Measurements from ENCODE around the gene ERC1.

The ERC1 gene

DNA sequence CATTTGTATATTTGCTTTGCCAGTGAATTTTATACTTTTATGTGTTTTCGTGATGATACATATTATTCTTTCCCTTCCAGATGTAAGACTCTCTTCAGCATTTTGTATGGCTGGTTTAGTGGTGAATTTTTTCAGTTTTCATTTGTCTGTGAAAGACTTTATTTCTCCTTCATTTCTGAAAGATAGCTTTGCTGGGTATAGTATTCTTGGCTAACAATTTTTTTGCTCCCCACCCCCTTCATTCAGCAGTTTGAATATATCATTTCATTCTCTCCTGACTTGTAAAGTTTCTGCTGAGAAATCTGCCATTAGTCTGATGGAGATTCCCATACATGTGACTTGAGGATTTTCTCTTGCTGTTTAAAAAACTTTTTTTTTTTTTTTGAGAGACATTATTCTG is 72.8 kb downstream of the ERC1 start:
- Histone ChIP-seq H3K27me3 (ENCODE audit: insufficient read depth, low read depth) (no peaks in the 10 kb centered on the region), H3K4me2 (no peak overlapping the region), H3K4me1 (ENCODE audit: low read depth, poor library complexity, severe bottlenecking) (no peaks in the 10 kb centered on the region), H2AFZ (ENCODE audit: low read depth) (no peak overlapping the region), H4K20me1 (ENCODE audit: insufficient read depth) (no peaks in the 10 kb centered on the region), H3K9ac (no peak overlapping the region), H3K79me2 (ENCODE audit: insufficient read depth, low read depth) (peaks cover 54% of the 10 kb centered on the region; the same call in 1 of the 2 replicates), H3K27ac (no peak overlapping the region), H3K4me3 (IDR thresholded peaks at IDR 0.05; ENCODE audit: insufficient read depth, low read depth, low read length) (no peak overlapping the region), H3K36me3 (ENCODE audit: insufficient read depth) (no peaks in the 10 kb centered on the region; the same call in 1 of the 2 replicates)
- TF ChIP-seq CTCF (conservative IDR thresholded peaks at IDR 0.05; ENCODE audit: low read depth, low read length), result no peak

DNA sequence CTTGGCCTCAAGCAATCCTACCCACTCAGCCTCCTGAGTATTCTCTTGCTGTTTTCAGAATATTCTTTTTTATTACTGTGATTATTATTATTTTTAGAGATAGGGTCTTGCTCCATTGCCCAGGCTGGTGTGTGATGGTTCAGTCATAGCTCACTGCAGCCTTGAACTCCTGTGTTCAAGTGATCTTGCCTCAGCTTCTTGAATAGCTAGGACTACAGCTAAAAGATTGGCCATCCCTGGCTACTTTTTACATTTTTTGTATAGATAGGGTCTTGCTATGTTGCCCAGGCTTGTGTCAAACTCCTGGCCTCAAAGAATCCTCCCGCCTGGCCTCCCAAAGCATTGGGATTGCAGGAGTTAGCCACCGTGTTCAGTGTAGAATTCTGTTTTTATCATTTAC is 73.3 kb downstream of the ERC1 start:
- H4K20me1 ChIP-seq (ENCODE audit: insufficient read depth), result no peaks in the 10 kb centered on the region
- no peak overlapping the region for H3K4me3 ChIP-seq (IDR thresholded peaks at IDR 0.05; ENCODE audit: insufficient read depth, low read depth, low read length)
- TF ChIP-seq CTCF (conservative IDR thresholded peaks at IDR 0.05; ENCODE audit: low read depth, low read length), result no peak
- peaks cover 52% of the 10 kb centered on the region; the same call in 1 of the 2 replicates for H3K79me2 ChIP-seq (ENCODE audit: insufficient read depth, low read depth)
- H3K9ac ChIP-seq, result no peak overlapping the region
- no peaks in the 10 kb centered on the region for H3K27me3 ChIP-seq (ENCODE audit: insufficient read depth, low read depth)
- no peak overlapping the region for H3K27ac ChIP-seq
- H3K4me1 ChIP-seq (ENCODE audit: low read depth, poor library complexity, severe bottlenecking), result no peaks in the 10 kb centered on the region
- no peak overlapping the region for H2AFZ ChIP-seq (ENCODE audit: low read depth)
- no peaks in the 10 kb centered on the region; the same call in 1 of the 2 replicates for H3K36me3 ChIP-seq (ENCODE audit: insufficient read depth)
- no peak overlapping the region for H3K4me2 ChIP-seq

- H4K20me1 ChIP-seq (ENCODE audit: insufficient read depth), result no peaks in the 10 kb centered on the region
- peaks cover 47% of the 10 kb centered on the region; the same call in 1 of the 2 replicates for H3K79me2 ChIP-seq (ENCODE audit: insufficient read depth, low read depth)
- H3K27me3 ChIP-seq (ENCODE audit: insufficient read depth, low read depth), result no peaks in the 10 kb centered on the region
- H3K9ac ChIP-seq, result no peak overlapping the region
- H3K36me3 ChIP-seq (ENCODE audit: insufficient read depth), result no peaks in the 10 kb centered on the region; the same call in 1 of the 2 replicates
- no peak overlapping the region for H3K27ac ChIP-seq
- no peak overlapping the region for H3K4me2 ChIP-seq
- no peak overlapping the region for H2AFZ ChIP-seq (ENCODE audit: low read depth)
- TF ChIP-seq CTCF (conservative IDR thresholded peaks at IDR 0.05; ENCODE audit: low read depth, low read length), result no peak
- H3K4me1 ChIP-seq (ENCODE audit: low read depth, poor library complexity, severe bottlenecking), result peaks cover 2% of the 10 kb centered on the region
- no peak overlapping the region for H3K4me3 ChIP-seq (IDR thresholded peaks at IDR 0.05; ENCODE audit: insufficient read depth, low read depth, low read length)
Measured at GRCh38 chr12:1065629-1066028, 74.6 kb downstream of the ERC1 start.

DNA sequence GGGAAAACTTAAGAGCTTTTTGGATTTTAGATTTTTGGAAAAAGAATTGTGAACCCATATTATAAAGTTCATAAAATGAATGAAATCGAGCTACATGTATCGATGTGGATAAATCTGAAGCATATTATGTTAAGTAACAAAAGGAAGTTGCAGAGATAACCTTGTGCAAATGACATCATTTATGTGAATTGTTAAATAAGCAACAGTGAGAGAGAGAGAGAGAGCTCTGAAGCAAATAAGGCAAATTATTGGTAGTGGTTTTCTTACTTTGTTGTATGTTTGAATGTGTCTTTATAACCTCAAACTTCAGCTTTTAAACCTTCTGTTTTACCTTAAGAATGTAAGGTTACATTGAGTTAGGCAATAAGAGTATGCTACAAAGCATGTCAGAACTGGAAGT is 78.8 kb downstream of the ERC1 start:
- Histone ChIP-seq H3K9ac (no peak overlapping the region), H3K27me3 (ENCODE audit: insufficient read depth, low read depth) (no peaks in the 10 kb centered on the region), H3K79me2 (ENCODE audit: insufficient read depth, low read depth) (peaks cover 31% of the 10 kb centered on the region; the same call in 1 of the 2 replicates), H4K20me1 (ENCODE audit: insufficient read depth) (no peaks in the 10 kb centered on the region), H3K27ac (no peak overlapping the region), H3K4me3 (IDR thresholded peaks at IDR 0.05; ENCODE audit: insufficient read depth, low read depth, low read length) (no peak overlapping the region), H2AFZ (ENCODE audit: low read depth) (no peak overlapping the region), H3K4me2 (no peak overlapping the region), H3K36me3 (ENCODE audit: insufficient read depth) (no peaks in the 10 kb centered on the region; the same call in 1 of the 2 replicates), H3K4me1 (ENCODE audit: low read depth, poor library complexity, severe bottlenecking) (peaks cover 17% of the 10 kb centered on the region)
- no peak for TF ChIP-seq CTCF (conservative IDR thresholded peaks at IDR 0.05; ENCODE audit: low read depth, low read length)
